Activated CD4-positive, alpha-beta T cell treated with anti-CD3 and anti-CD28 coated beads for 36 hours (primary cell): ENCODE measurements around the gene HAAO. TPM values are rescaled to one million over a fixed set of nuclear protein-coding genes. Genes with fewer than 3 reads are reported as not detected.
"Not testable (repeated sequence)": the region's sequence is repeated elsewhere in the genome, so short reads cannot be mapped to it uniquely, and the experiment has no call there.

Experiments
- ATAC-seq: fragments of 200-7000 bp; cut with Tn5 transposase; one replicate; pipeline ENCODE4 v1.10.0; 2021; ENCODE audit warnings: mild to moderate bottlenecking, moderate library complexity
- CTCF ChIA-PET: fragments of 350-600 bp; sonication (Branson Sonifier 250); formaldehyde crosslinking; loops from one replicate; lab custom pipeline; 2021; ENCODE audit warnings: antibody characterized with exemption; lab: Charles Lee
- POLR2A ChIA-PET: fragments of 350-600 bp; sonication (Branson Sonifier 250); formaldehyde crosslinking; loops from one replicate; lab custom pipeline; 2021; ENCODE audit warnings: antibody characterized with exemption, inconsistent platforms; lab: Charles Lee
- DNase-seq: peaks from one replicate; pipeline ENCODE4 v3.0.0-alpha.2; 2020
- H3K27ac Mint-ChIP-seq: one replicate; pipeline ENCODE4 v1.8.0; 2021; ENCODE audit warnings: mixed read lengths
- H3K27me3 Mint-ChIP-seq: one replicate; pipeline ENCODE4 v1.8.0; 2021; ENCODE audit warnings: mixed read lengths
- H3K36me3 Mint-ChIP-seq: one replicate; pipeline ENCODE4 v1.8.0; 2021; ENCODE audit warnings: low read depth, mixed read lengths
- H3K4me1 Mint-ChIP-seq: one replicate; pipeline ENCODE4 v1.8.0; 2021; ENCODE audit warnings: mixed read lengths
- H3K4me3 Mint-ChIP-seq: one replicate; pipeline ENCODE4 v1.8.0; 2021; ENCODE audit warnings: mild to moderate bottlenecking, moderate library complexity, mixed read lengths
- H3K9me3 Mint-ChIP-seq: one replicate; pipeline ENCODE4 v1.8.0; 2021; ENCODE audit warnings: low read depth, mixed read lengths
- intact Hi-C, 2 experiments: fragments of 100-400 bp; cut with DNase I in 1 of 2; cut with micrococcal nuclease in 1 of 2; formaldehyde crosslinking; loops; one replicate each; pipeline versions ENCODE4 v1.14.2 to v1.15.1; 2022 to 2024; cut with DNase I, micrococcal nuclease
- total RNA-seq, 2 experiments: library from RNA; stranded (reverse); gene quantifications; one replicate each; pipeline ENCODE4 v1.2.3, GENCODE V29; 2021

Gene HAAO
- total RNA-seq, 2 experiments from 2014 or later: 0.86 to 1.2 TPM

- no peaks in the 10 kb centered on the region for H3K27me3 Mint-ChIP-seq
- H3K4me1 Mint-ChIP-seq: peaks cover 8% of the 10 kb centered on the region
- ChIA-PET CTCF (interaction anchor here (0.6 to 0.7 kb wide), 2 partner anchors 12 to 13 kb away, joined by 3 read pairs; no protein-coding TSS in a partner anchor), POLR2A (no interaction called here)
- H3K4me3 Mint-ChIP-seq: no peak overlapping the region
- DNase-seq (no peak), ATAC-seq (no peak)
- peaks cover 12% of the 10 kb centered on the region for H3K9me3 Mint-ChIP-seq
- no peak overlapping the region for H3K27ac Mint-ChIP-seq
- H3K36me3 Mint-ChIP-seq: peaks cover 20% of the 10 kb centered on the region
- intact Hi-C loops: no loop called here
Measured at GRCh38 chr2:42742740-42743658, 49.4 kb downstream of the HAAO start.

- H3K27me3 Mint-ChIP-seq: no peaks in the 10 kb centered on the region
- POLR2A ChIA-PET: no interaction called here
- DNase-seq (no peak), ATAC-seq (no peak)
- CTCF ChIA-PET: interaction anchor here (0.9 to 1.6 kb wide), 2 partner anchors 16 kb away, joined by 3 to 4 read pairs; no protein-coding TSS in a partner anchor
- peaks cover 12% of the 10 kb centered on the region for H3K9me3 Mint-ChIP-seq
- no peak overlapping the region for H3K4me3 Mint-ChIP-seq
- intact Hi-C loops: no loop called here
- no peak overlapping the region for H3K27ac Mint-ChIP-seq
- H3K4me1 Mint-ChIP-seq: peaks cover 8% of the 10 kb centered on the region
- H3K36me3 Mint-ChIP-seq: peaks cover 35% of the 10 kb centered on the region
Measured at GRCh38 chr2:42741140-42741539, 51.2 kb downstream of the HAAO start.

- H3K9me3 Mint-ChIP-seq: peaks cover 37% of the 10 kb centered on the region
- ChIA-PET POLR2A (no interaction called here), CTCF (interaction anchor here (0.5 kb wide), 1 partner anchor 94 kb away, joined by 3 read pairs; no protein-coding TSS in a partner anchor)
- peaks cover 69% of the 10 kb centered on the region for H3K36me3 Mint-ChIP-seq
- H3K27ac Mint-ChIP-seq: no peak overlapping the region
- no peak overlapping the region for H3K4me3 Mint-ChIP-seq
- no peak for DNase-seq
- no peak for ATAC-seq
- H3K27me3 Mint-ChIP-seq: no peaks in the 10 kb centered on the region
- H3K4me1 Mint-ChIP-seq: peaks cover 8% of the 10 kb centered on the region
- intact Hi-C loops: no loop called here
Measured at GRCh38 chr2:42736598-42737322, 55.6 kb downstream of the HAAO start.

GRCh38 chr2:42733852-42734251 is 58.5 kb downstream of the HAAO start:
- POLR2A ChIA-PET: no interaction called here
- Mint-ChIP-seq H3K9me3 (peaks cover 33% of the 10 kb centered on the region), H3K4me3 (no peak overlapping the region), H3K4me1 (no peaks in the 10 kb centered on the region), H3K27me3 (no peaks in the 10 kb centered on the region), H3K27ac (no peak overlapping the region), H3K36me3 (peaks cover 78% of the 10 kb centered on the region)
- CTCF ChIA-PET: no interaction called here
- ATAC-seq (no peak), DNase-seq (no peak)
- intact Hi-C loops: no loop called here

GRCh38 chr2:42731316-42731715 is 61.1 kb downstream of the HAAO start:
- intact Hi-C loops, H3K4me1 Mint-ChIP-seq: not testable (repeated sequence)

GRCh38 chr2:42726680-42727079 is 65.7 kb downstream of the HAAO start:
- Mint-ChIP-seq H3K4me1 (peaks cover 19% of the 10 kb centered on the region), H3K9me3 (peaks cover 6% of the 10 kb centered on the region), H3K27ac (no peak overlapping the region), H3K4me3 (no peak overlapping the region), H3K27me3 (no peaks in the 10 kb centered on the region), H3K36me3 (peaks cover 39% of the 10 kb centered on the region)
- POLR2A ChIA-PET: no interaction called here
- CTCF ChIA-PET: no interaction called here
- no peak for DNase-seq
- intact Hi-C loops: no loop called here
- no peak for ATAC-seq

More at GRCh38 chr2:42731316-42731715, 61.1 kb downstream of the HAAO start:
- H3K27ac Mint-ChIP-seq, POLR2A ChIA-PET, H3K4me3 Mint-ChIP-seq, H3K27me3 Mint-ChIP-seq, CTCF ChIA-PET, DNase-seq, ATAC-seq: not testable (repeated sequence)
- H3K36me3 Mint-ChIP-seq: peaks cover 69% of the 10 kb centered on the region
- peaks cover 31% of the 10 kb centered on the region for H3K9me3 Mint-ChIP-seq

GRCh38 chr2:42725657-42726056 is 66.7 kb downstream of the HAAO start:
- Mint-ChIP-seq H3K4me3 (no peak overlapping the region), H3K27me3 (no peaks in the 10 kb centered on the region), H3K27ac (no peak overlapping the region), H3K4me1 (peaks cover 20% of the 10 kb centered on the region), H3K9me3 (peaks cover 6% of the 10 kb centered on the region), H3K36me3 (peaks cover 29% of the 10 kb centered on the region)
- ChIA-PET POLR2A (no interaction called here), CTCF (interaction anchor here (1.2 kb wide), 1 partner anchor 15 kb away, joined by 3 read pairs; no protein-coding TSS in a partner anchor)
- ATAC-seq (no peak), DNase-seq (no peak)
- intact Hi-C loops: no loop called here

GRCh38 chr2:42724886-42725285 is 67.5 kb downstream of the HAAO start:
- Mint-ChIP-seq H3K4me3 (no peak overlapping the region), H3K36me3 (peaks cover 21% of the 10 kb centered on the region), H3K27ac (peak overlapping the region; percentile 63), H3K27me3 (no peaks in the 10 kb centered on the region), H3K9me3 (peaks cover 5% of the 10 kb centered on the region), H3K4me1 (peaks cover 20% of the 10 kb centered on the region)
- ChIA-PET CTCF (interaction anchor here (1.2 kb wide), 1 partner anchor 16 kb away, joined by 3 read pairs; no protein-coding TSS in a partner anchor), POLR2A (no interaction called here)
- DNase-seq (no peak), ATAC-seq (no peak)
- intact Hi-C loops: no loop called here

GRCh38 chr2:42723465-42723864 is 68.9 kb downstream of the HAAO start:
- ATAC-seq: no peak
- Mint-ChIP-seq H3K4me3 (no peak overlapping the region), H3K27ac (no peak overlapping the region), H3K4me1 (peaks cover 20% of the 10 kb centered on the region), H3K36me3 (peaks cover 11% of the 10 kb centered on the region), H3K27me3 (no peaks in the 10 kb centered on the region), H3K9me3 (no peaks in the 10 kb centered on the region)
- DNase-seq: no peak
- ChIA-PET CTCF (interaction anchor here (1.1 kb wide), 1 partner anchor 19 kb away, joined by 4 read pairs; no protein-coding TSS in a partner anchor), POLR2A (no interaction called here)
- intact Hi-C loops: no loop called here

GRCh38 chr2:42722320-42723190 is 69.8 kb downstream of the HAAO start:
- intact Hi-C loops: no loop called here
- peak; percentile 95 for ATAC-seq
- CTCF ChIA-PET: interaction anchor here (0.7 kb wide), 1 partner anchor 9 kb away, joined by 3 read pairs; no protein-coding TSS in a partner anchor
- H3K4me1 Mint-ChIP-seq: peaks cover 20% of the 10 kb centered on the region
- H3K27me3 Mint-ChIP-seq: no peaks in the 10 kb centered on the region
- POLR2A ChIA-PET: no interaction called here
- no peak overlapping the region for H3K4me3 Mint-ChIP-seq
- no peaks in the 10 kb centered on the region for H3K9me3 Mint-ChIP-seq
- H3K27ac Mint-ChIP-seq: peak overlapping the region; percentile 69
- peak; percentile 70 for DNase-seq
- peaks cover 6% of the 10 kb centered on the region for H3K36me3 Mint-ChIP-seq
